Loucy (cell line): ENCODE results near the gene ASPSCR1.

Experiments
- EZH2phosphoT487 ChIP-seq: fragments of 200-600 bp; IDR thresholded peaks from 2 replicates; pipeline ENCODE4 v1.6.1; 2018; ENCODE audit warnings: antibody characterized with exemption, mild to moderate bottlenecking, moderate library complexity, borderline replicate concordance
- TF ChIP-seq, protein P1 (sequence below): fragments of 200-600 bp; sonication (generic); conservative IDR thresholded peaks from 2 replicates; pipeline ENCODE4 v1.5.1; 2014; ENCODE audit warnings: mild to moderate bottlenecking, antibody characterized with exemption, low read length

DNA sequence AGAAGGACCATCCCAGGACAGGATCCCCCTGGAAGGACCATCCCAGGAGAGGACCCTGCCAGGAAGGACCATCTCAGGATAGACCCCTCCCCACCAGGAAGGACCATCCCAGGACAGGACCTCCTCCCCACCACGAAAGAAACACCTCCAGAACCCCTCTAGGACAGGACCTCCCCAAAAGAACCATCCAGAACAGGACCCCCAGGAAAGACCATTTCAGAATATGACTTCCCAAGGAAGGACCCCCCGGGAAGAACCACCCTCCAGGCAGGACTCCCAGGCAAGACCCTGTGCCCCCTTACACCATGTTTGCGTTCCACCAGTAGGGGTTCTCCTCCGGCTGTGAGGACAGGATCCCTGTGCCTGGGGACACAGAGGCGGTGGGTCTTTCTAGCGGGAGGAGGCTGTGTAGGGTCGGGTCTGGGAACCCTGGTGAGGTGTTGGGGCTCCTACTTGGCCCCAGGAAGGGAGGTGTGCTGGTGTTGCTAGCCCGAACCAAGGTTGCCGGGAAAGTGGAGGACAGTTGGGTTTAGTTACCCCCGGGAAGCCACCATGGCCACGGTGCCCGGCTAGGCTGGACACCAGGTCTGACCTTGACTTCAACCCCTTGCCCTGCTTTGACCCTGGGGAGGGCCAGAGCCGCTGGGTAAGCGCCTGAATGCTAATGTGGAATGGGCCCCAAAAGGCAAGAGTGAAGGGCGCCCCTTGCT, 18.6 kb upstream of the ASPSCR1 start:
- TF ChIP-seq, protein P1, sequence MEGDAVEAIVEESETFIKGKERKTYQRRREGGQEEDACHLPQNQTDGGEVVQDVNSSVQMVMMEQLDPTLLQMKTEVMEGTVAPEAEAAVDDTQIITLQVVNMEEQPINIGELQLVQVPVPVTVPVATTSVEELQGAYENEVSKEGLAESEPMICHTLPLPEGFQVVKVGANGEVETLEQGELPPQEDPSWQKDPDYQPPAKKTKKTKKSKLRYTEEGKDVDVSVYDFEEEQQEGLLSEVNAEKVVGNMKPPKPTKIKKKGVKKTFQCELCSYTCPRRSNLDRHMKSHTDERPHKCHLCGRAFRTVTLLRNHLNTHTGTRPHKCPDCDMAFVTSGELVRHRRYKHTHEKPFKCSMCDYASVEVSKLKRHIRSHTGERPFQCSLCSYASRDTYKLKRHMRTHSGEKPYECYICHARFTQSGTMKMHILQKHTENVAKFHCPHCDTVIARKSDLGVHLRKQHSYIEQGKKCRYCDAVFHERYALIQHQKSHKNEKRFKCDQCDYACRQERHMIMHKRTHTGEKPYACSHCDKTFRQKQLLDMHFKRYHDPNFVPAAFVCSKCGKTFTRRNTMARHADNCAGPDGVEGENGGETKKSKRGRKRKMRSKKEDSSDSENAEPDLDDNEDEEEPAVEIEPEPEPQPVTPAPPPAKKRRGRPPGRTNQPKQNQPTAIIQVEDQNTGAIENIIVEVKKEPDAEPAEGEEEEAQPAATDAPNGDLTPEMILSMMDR = no peak
- TF ChIP-seq EZH2phosphoT487 = no peak
